Esophagus muscularis mucosa (tissue), 4 donors: ENCODE measurements around the gene CDC45.

Experiments
- EP300 ChIP-seq: sonication (generic); formaldehyde crosslinking; IDR thresholded peaks from one replicate; pipeline ENCODE4 v1.6.1; 2017; ENCODE audit warnings: antibody characterized with exemption
- POLR2A ChIP-seq: fragments of 450-650 bp; IDR thresholded peaks from one replicate; pipeline ENCODE4 v1.6.1; 2017; ENCODE audit warnings: antibody characterized with exemption, moderate library complexity, mild to moderate bottlenecking, low read depth
- POLR2AphosphoS5 ChIP-seq, 2 donors: sonication (generic); formaldehyde crosslinking; IDR thresholded peaks; one replicate each; pipeline ENCODE4 v1.6.1; 2017; ENCODE audit warnings: antibody characterized with exemption in 2 of 2
- TF ChIP-seq, protein P1 (sequence below), 3 experiments: fragments of 200-600 bp in 2 of 3; fragments of 450-650 bp in 1 of 3; sonication (generic) in 2 of 3; IDR thresholded peaks; one replicate each; pipeline ENCODE4 v1.5.1; 2017 to 2019; ENCODE audit warnings: antibody characterized with exemption in 3 of 3, mild to moderate bottlenecking in 2 of 3, moderate library complexity in 1 of 3

- TF ChIP-seq, protein P1, sequence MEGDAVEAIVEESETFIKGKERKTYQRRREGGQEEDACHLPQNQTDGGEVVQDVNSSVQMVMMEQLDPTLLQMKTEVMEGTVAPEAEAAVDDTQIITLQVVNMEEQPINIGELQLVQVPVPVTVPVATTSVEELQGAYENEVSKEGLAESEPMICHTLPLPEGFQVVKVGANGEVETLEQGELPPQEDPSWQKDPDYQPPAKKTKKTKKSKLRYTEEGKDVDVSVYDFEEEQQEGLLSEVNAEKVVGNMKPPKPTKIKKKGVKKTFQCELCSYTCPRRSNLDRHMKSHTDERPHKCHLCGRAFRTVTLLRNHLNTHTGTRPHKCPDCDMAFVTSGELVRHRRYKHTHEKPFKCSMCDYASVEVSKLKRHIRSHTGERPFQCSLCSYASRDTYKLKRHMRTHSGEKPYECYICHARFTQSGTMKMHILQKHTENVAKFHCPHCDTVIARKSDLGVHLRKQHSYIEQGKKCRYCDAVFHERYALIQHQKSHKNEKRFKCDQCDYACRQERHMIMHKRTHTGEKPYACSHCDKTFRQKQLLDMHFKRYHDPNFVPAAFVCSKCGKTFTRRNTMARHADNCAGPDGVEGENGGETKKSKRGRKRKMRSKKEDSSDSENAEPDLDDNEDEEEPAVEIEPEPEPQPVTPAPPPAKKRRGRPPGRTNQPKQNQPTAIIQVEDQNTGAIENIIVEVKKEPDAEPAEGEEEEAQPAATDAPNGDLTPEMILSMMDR (IDR thresholded peaks at IDR 0.05), result no peak
- TF ChIP-seq POLR2A, result no peak
- TF ChIP-seq POLR2AphosphoS5 (IDR thresholded peaks at IDR 0.05), result peak in 1 of 2 donors; percentile 12
- TF ChIP-seq EP300, result no peak
These were observed 86.8 kb downstream of the CDC45 start for GRCh38 chr22:19566279-19567156.
